SK-N-MC (cell line): ENCODE measurements around the gene PIK3C2G.

ENCODE experiments used
- EZH2 ChIP-seq: fragments of 200-600 bp; sonication (generic); IDR thresholded peaks from one replicate; pipeline ENCODE4 v1.6.1; 2017; ENCODE audit warnings: antibody characterized with exemption
- POLR2AphosphoS5 ChIP-seq: IDR thresholded peaks from 2 replicates; pipeline ENCODE4 v1.6.1; 2012; ENCODE audit warnings: mild to moderate bottlenecking, low read depth, low read length, borderline replicate concordance

- TF ChIP-seq EZH2 = no peak
- TF ChIP-seq POLR2AphosphoS5 = no peak
These were observed 414.8 kb downstream of the PIK3C2G start for GRCh38 chr12:18676141-18676540.
